ENCODE data around the gene PTMS.
A peak's percentile ranks its signal among the peaks of the same experiment; 100 is the strongest.

Gene PTMS

GRCh38 chr12:6759741-6760140 is 6.4 kb upstream of the PTMS start:
- H3K4me3 Mint-ChIP-seq: no peak overlapping the region
- no peaks in the 10 kb centered on the region for H3K9me3 Mint-ChIP-seq
- ATAC-seq (ENCODE audit: low read depth): no peak
- H3K4me1 Mint-ChIP-seq: peaks cover 19% of the 10 kb centered on the region
- H3K36me3 Mint-ChIP-seq: peaks cover 2% of the 10 kb centered on the region
- DNase-seq (ENCODE audit: low spot score in 2 of 2): no peak
- peaks cover 18% of the 10 kb centered on the region for H3K27me3 Mint-ChIP-seq
- no peak overlapping the region for H3K27ac Mint-ChIP-seq

GRCh38 chr12:6763380-6763779 is 2.8 kb upstream of the PTMS start:
- ATAC-seq (ENCODE audit: low read depth): no peak
- H3K27ac Mint-ChIP-seq: no peak overlapping the region
- H3K27me3 Mint-ChIP-seq: peaks cover 26% of the 10 kb centered on the region
- H3K9me3 Mint-ChIP-seq: no peaks in the 10 kb centered on the region
- peaks cover 2% of the 10 kb centered on the region for H3K36me3 Mint-ChIP-seq
- H3K4me3 Mint-ChIP-seq: no peak overlapping the region
- H3K4me1 Mint-ChIP-seq: peaks cover 28% of the 10 kb centered on the region
- no peak for DNase-seq (ENCODE audit: low spot score in 2 of 2)

- Mint-ChIP-seq H3K9me3 (no peaks in the 10 kb centered on the region), H3K27ac (no peak overlapping the region), H3K4me1 (peaks cover 22% of the 10 kb centered on the region), H3K4me3 (peak overlapping the region; percentile 37), H3K27me3 (peaks cover 29% of the 10 kb centered on the region), H3K36me3 (peaks cover 2% of the 10 kb centered on the region)
- peak in 1 of 2 donors; percentile 49 for DNase-seq (ENCODE audit: low spot score in 2 of 2)
- peak; percentile 78 for ATAC-seq (ENCODE audit: low read depth)
Observed at GRCh38 chr12:6764011-6764828, 1.9 kb upstream of the PTMS start.

GRCh38 chr12:6765048-6765633 is 1.0 kb upstream of the PTMS start:
- H3K27me3 Mint-ChIP-seq: peaks cover 35% of the 10 kb centered on the region
- H3K4me1 Mint-ChIP-seq: peaks cover 22% of the 10 kb centered on the region
- peak overlapping the region; percentile 62 for H3K4me3 Mint-ChIP-seq
- ATAC-seq (ENCODE audit: low read depth) (no peak), DNase-seq (ENCODE audit: low spot score in 2 of 2) (no peak)
- H3K36me3 Mint-ChIP-seq: peaks cover 2% of the 10 kb centered on the region
- no peaks in the 10 kb centered on the region for H3K9me3 Mint-ChIP-seq
- peak overlapping the region; percentile 0 for H3K27ac Mint-ChIP-seq

GRCh38 chr12:6766651-6767349 is 637 bp downstream of the PTMS start:
- no peaks in the 10 kb centered on the region for H3K9me3 Mint-ChIP-seq
- peaks cover 2% of the 10 kb centered on the region for H3K36me3 Mint-ChIP-seq
- ATAC-seq (ENCODE audit: low read depth) (peak; percentile 74), DNase-seq (ENCODE audit: low spot score in 2 of 2) (peak; percentile 46 to 64)
- H3K4me1 Mint-ChIP-seq: peaks cover 23% of the 10 kb centered on the region
- H3K27ac Mint-ChIP-seq: peak overlapping the region; percentile 49
- H3K27me3 Mint-ChIP-seq: peaks cover 43% of the 10 kb centered on the region
- H3K4me3 Mint-ChIP-seq: peak overlapping the region; percentile 93

- ATAC-seq (ENCODE audit: low read depth): no peak
- no peak for DNase-seq (ENCODE audit: low spot score in 2 of 2)
- H3K4me3 Mint-ChIP-seq: peak overlapping the region; percentile 93
- peak overlapping the region; percentile 49 for H3K27ac Mint-ChIP-seq
- H3K36me3 Mint-ChIP-seq: no peaks in the 10 kb centered on the region
- H3K9me3 Mint-ChIP-seq: no peaks in the 10 kb centered on the region
- H3K4me1 Mint-ChIP-seq: peaks cover 28% of the 10 kb centered on the region
- peaks cover 43% of the 10 kb centered on the region for H3K27me3 Mint-ChIP-seq
Observed at GRCh38 chr12:6767353-6768319, 1.5 kb downstream of the PTMS start.

- Mint-ChIP-seq H3K27me3 (peaks cover 47% of the 10 kb centered on the region), H3K27ac (no peak overlapping the region), H3K4me3 (peak overlapping the region; percentile 1), H3K4me1 (peaks cover 31% of the 10 kb centered on the region), H3K9me3 (no peaks in the 10 kb centered on the region), H3K36me3 (no peaks in the 10 kb centered on the region)
- ATAC-seq (ENCODE audit: low read depth): no peak
- DNase-seq (ENCODE audit: low spot score in 2 of 2): no peak
Observed at GRCh38 chr12:6768437-6768914, 2.3 kb downstream of the PTMS start.

GRCh38 chr12:6768990-6769389 is 2.8 kb downstream of the PTMS start:
- Mint-ChIP-seq H3K27ac (no peak overlapping the region), H3K4me1 (peaks cover 30% of the 10 kb centered on the region), H3K27me3 (peaks cover 47% of the 10 kb centered on the region), H3K9me3 (no peaks in the 10 kb centered on the region), H3K36me3 (no peaks in the 10 kb centered on the region), H3K4me3 (no peak overlapping the region)
- ATAC-seq (ENCODE audit: low read depth): no peak
- no peak for DNase-seq (ENCODE audit: low spot score in 2 of 2)

GRCh38 chr12:6769666-6770065 is 3.5 kb downstream of the PTMS start:
- Mint-ChIP-seq H3K4me3 (no peak overlapping the region), H3K27ac (no peak overlapping the region), H3K27me3 (peaks cover 45% of the 10 kb centered on the region), H3K9me3 (no peaks in the 10 kb centered on the region), H3K4me1 (peaks cover 27% of the 10 kb centered on the region), H3K36me3 (no peaks in the 10 kb centered on the region)
- ATAC-seq (ENCODE audit: low read depth) (no peak), DNase-seq (ENCODE audit: low spot score in 2 of 2) (no peak)

GRCh38 chr12:6770094-6770493 is 3.9 kb downstream of the PTMS start:
- no peaks in the 10 kb centered on the region for H3K36me3 Mint-ChIP-seq
- DNase-seq (ENCODE audit: low spot score in 2 of 2) (no peak), ATAC-seq (ENCODE audit: low read depth) (no peak)
- H3K9me3 Mint-ChIP-seq: no peaks in the 10 kb centered on the region
- no peak overlapping the region for H3K4me3 Mint-ChIP-seq
- H3K27ac Mint-ChIP-seq: no peak overlapping the region
- H3K27me3 Mint-ChIP-seq: peaks cover 48% of the 10 kb centered on the region
- H3K4me1 Mint-ChIP-seq: peaks cover 27% of the 10 kb centered on the region

- Mint-ChIP-seq H3K36me3 (no peaks in the 10 kb centered on the region), H3K9me3 (no peaks in the 10 kb centered on the region), H3K4me3 (no peak overlapping the region), H3K27me3 (peaks cover 47% of the 10 kb centered on the region), H3K27ac (no peak overlapping the region), H3K4me1 (peaks cover 22% of the 10 kb centered on the region)
- DNase-seq (ENCODE audit: low spot score in 2 of 2) (no peak), ATAC-seq (ENCODE audit: low read depth) (no peak)
Observed at GRCh38 chr12:6770600-6770999, 4.4 kb downstream of the PTMS start.

- H3K4me1 Mint-ChIP-seq: peaks cover 22% of the 10 kb centered on the region
- no peak for ATAC-seq (ENCODE audit: low read depth)
- no peak overlapping the region for H3K4me3 Mint-ChIP-seq
- H3K27me3 Mint-ChIP-seq: peaks cover 50% of the 10 kb centered on the region
- H3K36me3 Mint-ChIP-seq: no peaks in the 10 kb centered on the region
- no peak overlapping the region for H3K27ac Mint-ChIP-seq
- no peaks in the 10 kb centered on the region for H3K9me3 Mint-ChIP-seq
- no peak for DNase-seq (ENCODE audit: low spot score in 2 of 2)
Observed at GRCh38 chr12:6771091-6771495, 4.9 kb downstream of the PTMS start.

- H3K4me1 Mint-ChIP-seq: peaks cover 24% of the 10 kb centered on the region
- no peaks in the 10 kb centered on the region for H3K9me3 Mint-ChIP-seq
- H3K27ac Mint-ChIP-seq: no peak overlapping the region
- ATAC-seq (ENCODE audit: low read depth): no peak
- DNase-seq (ENCODE audit: low spot score in 2 of 2): no peak
- peak overlapping the region; percentile 36 for H3K4me3 Mint-ChIP-seq
- H3K36me3 Mint-ChIP-seq: no peaks in the 10 kb centered on the region
- H3K27me3 Mint-ChIP-seq: peaks cover 55% of the 10 kb centered on the region
Observed at GRCh38 chr12:6771509-6772330, 5.6 kb downstream of the PTMS start.

All from memory B cell (primary cell).